Cardiac fibroblast (primary cell): ENCODE measurements around the gene LRRC74A.

Experiments
- DNase-seq, 2 donors: peaks; one replicate each; pipeline versions ENCODE4 v3.0.0 to v3.0.0-alpha.2; 2010; ENCODE audit warnings: low read depth in 2 of 2
- H3K4me3 ChIP-seq, 2 donors: replicated peaks in 1 of 2; 1 replicate in 1 of 2; 2 replicates in 1 of 2; pipeline ENCODE4 v1.5.1; 2011; ENCODE audit warnings: low read depth in 2 of 2, low read length in 2 of 2, mild to moderate bottlenecking in 2 of 2, moderate library complexity in 1 of 2
- TF ChIP-seq, protein P1 (sequence below): IDR thresholded peaks from one replicate; pipeline ENCODE4 v1.5.1; 2011; ENCODE audit warnings: low read depth, mild to moderate bottlenecking, low read length, inconsistent platforms

The LRRC74A gene

DNA sequence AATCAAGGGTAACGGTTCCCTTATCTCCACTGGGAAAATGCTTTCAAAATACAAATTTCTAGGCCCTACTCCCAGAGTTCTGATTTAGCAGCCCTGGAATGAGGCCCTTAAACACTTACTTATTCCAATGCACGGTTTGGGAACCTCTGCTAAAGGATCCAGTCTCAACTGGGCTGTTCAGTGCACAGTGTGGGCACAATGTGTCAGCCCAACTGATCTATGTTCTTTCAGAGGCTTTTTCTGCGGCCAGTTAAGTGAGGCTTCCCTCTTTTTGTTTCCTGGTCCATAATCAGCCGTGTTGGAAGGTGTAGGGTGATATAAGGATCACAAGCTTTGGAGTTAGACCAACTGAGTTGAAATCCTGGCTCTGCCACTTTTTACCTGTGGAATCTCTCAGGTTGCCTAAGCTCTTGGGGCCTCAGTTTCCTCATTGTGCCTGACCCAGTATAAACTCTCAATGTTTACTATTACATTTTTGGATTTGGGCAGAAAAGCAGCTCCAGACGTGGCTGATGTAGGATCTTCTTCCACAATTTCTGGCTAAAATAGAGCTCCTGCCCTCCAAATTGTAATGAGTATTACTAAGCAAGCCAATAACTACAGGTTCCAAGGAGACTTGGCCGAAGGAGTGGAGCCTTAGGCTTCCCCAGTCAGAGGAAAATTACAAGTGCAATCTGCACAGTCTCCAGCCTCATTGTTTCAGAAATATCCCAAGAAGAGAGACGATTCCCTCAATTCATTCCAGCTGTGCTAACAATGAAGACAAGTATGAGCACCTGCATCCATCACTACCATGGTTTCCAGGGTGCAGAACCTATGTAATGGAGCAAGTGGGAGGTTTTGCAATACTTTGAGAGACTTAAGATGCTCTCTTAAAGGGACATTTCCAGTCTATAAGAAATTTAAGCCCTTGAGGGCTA, 11.2 kb upstream of the LRRC74A start:
- H3K4me3 ChIP-seq = no peak overlapping the region
- no peak for DNase-seq

DNA sequence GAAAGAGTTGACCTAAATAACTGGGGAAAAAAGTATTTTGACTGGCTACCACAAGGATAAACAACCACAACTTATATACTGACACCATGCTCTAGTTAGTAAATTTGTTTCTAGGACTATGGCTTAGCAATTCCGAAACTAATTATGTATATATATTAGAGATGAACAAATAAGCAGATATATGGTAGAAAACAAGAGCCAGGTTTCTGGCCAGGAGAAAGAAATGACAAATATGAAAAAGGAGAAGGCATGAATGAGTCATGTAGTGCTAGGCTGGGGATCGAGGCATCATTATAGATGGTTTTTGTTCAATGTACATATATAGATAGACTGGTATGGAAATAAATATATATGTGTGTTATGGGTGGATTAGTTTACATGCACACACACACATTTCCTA, 5.5 kb upstream of the LRRC74A start:
- no peak for DNase-seq
- TF ChIP-seq, protein P1, sequence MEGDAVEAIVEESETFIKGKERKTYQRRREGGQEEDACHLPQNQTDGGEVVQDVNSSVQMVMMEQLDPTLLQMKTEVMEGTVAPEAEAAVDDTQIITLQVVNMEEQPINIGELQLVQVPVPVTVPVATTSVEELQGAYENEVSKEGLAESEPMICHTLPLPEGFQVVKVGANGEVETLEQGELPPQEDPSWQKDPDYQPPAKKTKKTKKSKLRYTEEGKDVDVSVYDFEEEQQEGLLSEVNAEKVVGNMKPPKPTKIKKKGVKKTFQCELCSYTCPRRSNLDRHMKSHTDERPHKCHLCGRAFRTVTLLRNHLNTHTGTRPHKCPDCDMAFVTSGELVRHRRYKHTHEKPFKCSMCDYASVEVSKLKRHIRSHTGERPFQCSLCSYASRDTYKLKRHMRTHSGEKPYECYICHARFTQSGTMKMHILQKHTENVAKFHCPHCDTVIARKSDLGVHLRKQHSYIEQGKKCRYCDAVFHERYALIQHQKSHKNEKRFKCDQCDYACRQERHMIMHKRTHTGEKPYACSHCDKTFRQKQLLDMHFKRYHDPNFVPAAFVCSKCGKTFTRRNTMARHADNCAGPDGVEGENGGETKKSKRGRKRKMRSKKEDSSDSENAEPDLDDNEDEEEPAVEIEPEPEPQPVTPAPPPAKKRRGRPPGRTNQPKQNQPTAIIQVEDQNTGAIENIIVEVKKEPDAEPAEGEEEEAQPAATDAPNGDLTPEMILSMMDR = no peak

More for the DNA sequence above, 11.2 kb upstream of the LRRC74A start:
- TF ChIP-seq, protein P1 = no peak

DNA sequence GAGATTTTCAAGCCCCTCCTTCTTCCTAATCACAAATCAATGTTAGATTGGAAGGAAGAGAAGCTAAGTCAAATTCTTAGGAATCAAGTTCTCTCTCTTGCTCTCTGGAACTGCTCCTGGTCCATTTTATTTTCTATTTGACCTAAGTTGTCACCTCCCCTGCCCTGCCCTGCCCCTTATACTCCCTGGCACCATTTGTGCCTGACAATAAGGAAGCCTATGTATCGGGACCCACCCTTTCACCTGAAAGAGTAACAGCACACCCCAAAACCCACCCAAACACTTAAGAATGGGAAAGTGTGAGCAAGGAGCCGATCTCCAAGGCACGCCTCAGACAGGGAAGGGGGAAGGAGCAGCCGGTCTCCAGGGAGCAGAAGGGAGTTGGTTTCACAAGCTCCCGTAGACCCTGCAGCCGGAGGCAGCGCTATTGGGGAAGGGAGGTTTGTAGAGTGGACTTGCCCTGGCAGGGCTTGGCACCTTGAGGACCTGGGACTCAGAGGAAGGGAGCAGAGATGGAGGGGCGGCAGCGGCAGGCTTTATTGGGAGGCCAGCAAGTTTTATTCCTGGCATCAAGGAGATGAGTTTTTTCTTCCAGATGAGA, 1.6 kb downstream of the LRRC74A start:
- H3K4me3 ChIP-seq = peak overlapping the region; percentile 20 to 26
- DNase-seq = peak; percentile 37 to 51
- TF ChIP-seq, protein P1 = no peak

More for the DNA sequence above, 5.5 kb upstream of the LRRC74A start:
- H3K4me3 ChIP-seq = no peak overlapping the region

DNA sequence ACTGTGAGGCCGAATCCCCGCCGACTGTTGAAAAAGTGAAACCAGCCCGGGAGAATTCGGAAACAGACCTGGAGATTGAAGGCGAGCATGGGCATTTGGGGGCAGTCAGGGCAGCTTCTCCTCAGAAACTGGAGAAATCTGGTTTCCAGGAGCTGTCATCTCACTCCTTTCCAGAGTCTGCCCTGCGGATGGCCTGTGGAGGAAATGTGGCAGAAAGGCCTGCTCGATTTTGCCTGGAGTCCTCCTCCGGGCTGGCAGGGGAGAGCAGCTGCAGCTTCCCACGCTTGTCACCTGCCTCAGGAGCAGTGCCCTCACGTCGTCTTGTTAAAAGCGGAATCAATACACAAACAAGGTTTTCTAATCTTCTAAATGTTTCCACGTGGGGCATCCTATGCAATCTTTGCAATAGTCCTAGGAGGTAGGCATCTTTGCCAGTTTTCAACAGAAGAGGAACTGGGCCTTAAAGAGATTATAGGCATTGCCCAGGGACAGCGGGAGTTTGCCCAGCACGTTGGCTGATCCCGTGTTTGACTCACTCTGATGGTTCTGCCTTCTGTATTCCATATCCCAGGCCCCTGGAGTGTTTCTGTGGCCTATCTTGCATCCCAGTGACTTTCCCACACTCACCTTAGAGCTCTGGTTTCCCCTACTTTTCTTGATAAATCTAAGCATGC, 2.3 kb downstream of the LRRC74A start:
- peak overlapping the region; percentile 20 to 26 for H3K4me3 ChIP-seq
- TF ChIP-seq, protein P1 = no peak
- peak; percentile 13 to 21 for DNase-seq

DNA sequence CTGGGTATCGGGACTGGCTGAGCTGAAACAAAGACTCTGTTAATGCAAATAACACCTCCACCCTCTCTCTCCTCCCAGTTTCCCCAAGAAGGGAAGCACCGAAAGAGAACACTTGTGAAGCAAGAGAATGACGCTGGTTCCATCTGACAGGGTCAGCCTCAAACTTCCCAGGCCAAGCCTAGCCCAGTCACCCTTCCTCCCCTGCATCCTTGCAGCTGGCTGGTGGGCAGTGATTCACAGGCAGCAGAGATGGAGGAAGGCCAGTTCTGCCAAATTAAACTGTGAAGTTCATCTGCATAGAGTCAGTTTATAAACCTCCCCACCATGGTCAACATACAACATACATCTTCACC, 2.8 kb downstream of the LRRC74A start:
- peak; percentile 68 to 75 for DNase-seq
- TF ChIP-seq, protein P1 = no peak
- H3K4me3 ChIP-seq = no peak overlapping the region

DNA sequence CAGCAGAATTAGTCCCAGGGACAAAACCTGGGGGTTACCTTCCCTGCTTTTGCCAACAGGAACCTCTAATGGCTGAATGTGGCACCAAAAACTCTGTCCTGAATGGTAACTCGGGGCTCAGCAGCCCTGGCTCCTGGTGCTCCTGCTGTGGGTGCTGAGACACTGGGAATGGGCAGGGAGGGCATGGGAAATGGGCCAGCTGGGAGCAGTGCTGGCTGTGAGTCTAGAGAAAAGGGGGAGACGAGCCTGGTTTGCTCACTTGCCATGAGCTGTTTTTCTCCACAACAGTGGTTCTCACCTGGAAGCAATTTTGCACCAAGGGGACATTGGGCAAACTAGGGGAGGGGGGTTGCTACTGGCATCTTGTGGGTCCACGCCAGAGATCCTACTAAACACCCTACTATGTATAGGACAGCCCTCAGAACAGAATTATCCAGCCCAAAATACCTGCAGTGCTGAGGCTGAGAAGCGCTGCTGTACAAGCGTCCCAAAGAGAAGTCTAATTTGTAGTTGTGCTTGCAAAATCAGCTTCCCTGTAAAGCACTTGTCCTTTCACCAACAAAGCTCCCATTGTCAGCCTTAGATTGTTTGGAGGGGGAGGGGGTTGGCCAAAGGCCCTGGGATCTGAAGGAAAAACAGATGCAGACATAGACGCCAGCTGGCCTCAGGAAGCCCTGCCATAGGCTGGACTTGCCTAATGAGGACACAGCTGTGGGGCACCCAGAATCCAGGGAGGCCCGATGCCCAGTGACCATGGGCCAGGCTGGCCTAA, 3.6 kb downstream of the LRRC74A start:
- TF ChIP-seq, protein P1 = no peak
- H3K4me3 ChIP-seq = no peak overlapping the region
- DNase-seq = peak; percentile 47 to 81
